DND-41 (cell line): ENCODE measurements around the gene NAP1L4.

Experiments
- CTCF ChIP-seq: IDR thresholded peaks from 2 replicates; pipeline ENCODE4 v1.5.1; 2012; ENCODE audit warnings: borderline replicate concordance, low read length, moderate library complexity, mild to moderate bottlenecking; ENCODE audit not compliant: poor library complexity, severe bottlenecking; ENCODE audit errors: extremely low read depth
- EZH2 ChIP-seq: IDR thresholded peaks from 3 replicates; pipeline ENCODE4 v1.6.1; 2012; ENCODE audit warnings: borderline replicate concordance, low read depth, mild to moderate bottlenecking, moderate library complexity, low read length, inconsistent platforms; ENCODE audit not compliant: severe bottlenecking

- TF ChIP-seq CTCF (no peak), EZH2 (no peak)
Observed at GRCh38 chr11:2954263-2954662, 37.9 kb downstream of the NAP1L4 start.
